Endodermal cell (in vitro differentiated cells): Measurements from ENCODE around the gene MTLN. TPM values are rescaled to one million over a fixed set of nuclear protein-coding genes. Genes with fewer than 3 reads are reported as not detected.
A peak's percentile ranks its signal among the peaks of the same experiment; 100 is the strongest.
"Not testable (repeated sequence)": the region's sequence is repeated elsewhere in the genome, so short reads cannot be mapped to it uniquely, and the experiment has no call there.

Source experiments
- DNase-seq: peaks from one replicate; pipeline ENCODE4 v3.0.0-alpha.2; 2017
- H3K27ac ChIP-seq: 2 replicates; pipeline ENCODE4 v1.5.1; 2013; ENCODE audit warnings: mild to moderate bottlenecking, low read depth, low read length, moderate library complexity
- H3K27me3 ChIP-seq: 2 replicates; pipeline ENCODE4 v1.6.1; 2013; ENCODE audit warnings: mild to moderate bottlenecking, low read length, moderate library complexity; ENCODE audit not compliant: insufficient read depth, control insufficient read depth, poor library complexity, severe bottlenecking
- H3K36me3 ChIP-seq: 2 replicates; pipeline ENCODE4 v1.7.0; 2013; ENCODE audit warnings: mild to moderate bottlenecking, low read length, moderate library complexity; ENCODE audit not compliant: control insufficient read depth, insufficient read depth
- H3K4me1 ChIP-seq: one replicate; pipeline ENCODE4 v1.7.0; 2013; ENCODE audit warnings: low read length; ENCODE audit not compliant: control insufficient read depth, insufficient read depth
- H3K4me3 ChIP-seq: 2 replicates; pipeline ENCODE4 v1.5.1; 2013; ENCODE audit warnings: mild to moderate bottlenecking, low read length, moderate library complexity
- H3K9ac ChIP-seq: 2 replicates; pipeline ENCODE4 v1.6.1; 2013; ENCODE audit warnings: mild to moderate bottlenecking, low read length, moderate library complexity; ENCODE audit not compliant: poor library complexity, severe bottlenecking; ENCODE audit errors: extremely low read depth
- H3K9me3 ChIP-seq: 2 replicates; pipeline ENCODE4 v1.6.1; 2013; ENCODE audit warnings: mild to moderate bottlenecking, low read length, moderate library complexity; ENCODE audit not compliant: control insufficient read depth
- H3K27ac Mint-ChIP-seq: 2 replicates; pipeline ENCODE4 v1.8.0; 2020; ENCODE audit warnings: mixed read lengths
- H3K27me3 Mint-ChIP-seq: 2 replicates; pipeline ENCODE4 v1.8.0; 2021; ENCODE audit warnings: mild to moderate bottlenecking, mixed read lengths; ENCODE audit not compliant: insufficient read depth
- H3K36me3 Mint-ChIP-seq: 2 replicates; pipeline ENCODE4 v1.8.0; 2020; ENCODE audit warnings: low read depth, mixed read lengths
- H3K4me1 Mint-ChIP-seq: 2 replicates; pipeline ENCODE4 v1.8.0; 2020; ENCODE audit warnings: mixed read lengths
- H3K4me3 Mint-ChIP-seq: 2 replicates; pipeline ENCODE4 v1.8.0; 2020; ENCODE audit warnings: mild to moderate bottlenecking, moderate library complexity, mixed read lengths
- H3K9me3 Mint-ChIP-seq: 2 replicates; pipeline ENCODE4 v1.8.0; 2020; ENCODE audit warnings: mild to moderate bottlenecking, mixed read lengths
- CTCF ChIP-seq: fragments of 200-600 bp; sonication (generic); conservative IDR thresholded peaks from 2 replicates; pipeline ENCODE4 v1.5.0; 2021; ENCODE audit warnings: antibody characterized with exemption, mild to moderate bottlenecking
- WGBS, 2 experiments: methylation state at CpG; one replicate each; pipeline versions ENCODE4 v1.1.5 to v1.1.7; 2013; ENCODE audit warnings: missing lambda C conversion rate in 2 of 2, mixed read lengths in 1 of 2; ENCODE audit not compliant: insufficient coverage in 1 of 2, insufficient read length in 1 of 2; 5-methylcytosine and 5-hydroxymethylcytosine counted together
- long read RNA-seq, 4 experiments: library from polyadenylated mRNA in 2 of 4; library from RNA in 1 of 4; library from capped mRNA in 1 of 4; stranded (forward) in 3 of 4; unstranded in 1 of 4; transcript quantifications; one replicate each; pipeline ENCODE4 v2.0.0, GENCODE V29; 2020 to 2021; ENCODE audit warnings: inconsistent platforms in 1 of 4
- polyA plus RNA-seq, 2 experiments: library from polyadenylated mRNA; stranded (reverse); fragments of 50-300 nt; gene quantifications; one replicate each; pipeline ENCODE4 v1.2.3, GENCODE V29; 2013
- total RNA-seq, 2 donors: library from RNA; stranded (reverse); fragmentation: NEBNext Ultra II Directional in 1 of 2; extraction: Animal tissue kit (Norgen Biotek cat#: 25700) in 1 of 2; gene quantifications; 2 replicates in 1 of 2; 3 replicates in 1 of 2; pipeline ENCODE4 v1.2.1, GENCODE V29; 2021

The MTLN gene
- 10 to 100 TPM; 11.5 to 35.5 TPM for total RNA-seq
- 19.4 TPM for polyA plus RNA-seq (2013, experiment 1 of 2)
- polyA plus RNA-seq (2013, experiment 2 of 2), result 20.5 TPM
- long read RNA-seq, experiment 1, transcript MTLN-203 (2 exons, 441 nt), result major isoform, 12 of 12 reads
- long read RNA-seq, experiment 1, partial matches to known transcripts, result 0 of 12 reads
- long read RNA-seq, experiment 1, other reads (novel, unspliced or antisense), result 0 of 12 reads
- long read RNA-seq, experiment 2, transcript MTLN-203 (2 exons, 441 nt), result major isoform, 21 of 22 reads
- long read RNA-seq, experiment 2, partial matches to known transcripts, result 0 of 22 reads
- long read RNA-seq, experiment 2, other reads (novel, unspliced or antisense), result 1 of 22 reads
- long read RNA-seq, experiment 3, partial matches to known transcripts, result 0 of 4 reads
- long read RNA-seq, experiment 3, other reads (novel, unspliced or antisense), result 0 of 4 reads
- long read RNA-seq, experiment 4, partial matches to known transcripts, result 0 of 3 reads
- long read RNA-seq, experiment 4, other reads (novel, unspliced or antisense), result 3 of 3 reads

GRCh38 chr2:110211938-110212858 is at the start of gene MTLN:
Gene MTLN, minus strand, starts transcription at chr2:110212547. Its CDS starts 22 bp downstream, at chr2:110212525.
- peak within 1 kb of the TSS; percentile 56 for H3K9ac ChIP-seq
- H3K27ac ChIP-seq, result no peak within 1 kb of the TSS
- Mint-ChIP-seq H3K9me3 (peaks cover 37% of the 10 kb centered on the region), H3K36me3 (peaks cover 3% of the 10 kb centered on the region), H3K27ac (peak within 1 kb of the TSS; percentile 70), H3K4me1 (no peaks in the 10 kb centered on the region), H3K27me3 (peaks cover 9% of the 10 kb centered on the region), H3K4me3 (peak within 1 kb of the TSS; percentile 70)
- peaks cover 31% of the 10 kb centered on the region for H3K9me3 ChIP-seq
- H3K4me3 ChIP-seq, result peak within 1 kb of the TSS; percentile 88
- no peaks in the 10 kb centered on the region for H3K27me3 ChIP-seq
- peaks cover 18% of the 10 kb centered on the region for H3K36me3 ChIP-seq
- TF ChIP-seq CTCF, result no peak
- WGBS, 2 experiments, result 1 to 3% methylated on average over 16 to 53 of the region's 54 CpGs
- H3K4me1 ChIP-seq, result no peaks in the 10 kb centered on the region
- peak; percentile 90 for DNase-seq

DNA sequence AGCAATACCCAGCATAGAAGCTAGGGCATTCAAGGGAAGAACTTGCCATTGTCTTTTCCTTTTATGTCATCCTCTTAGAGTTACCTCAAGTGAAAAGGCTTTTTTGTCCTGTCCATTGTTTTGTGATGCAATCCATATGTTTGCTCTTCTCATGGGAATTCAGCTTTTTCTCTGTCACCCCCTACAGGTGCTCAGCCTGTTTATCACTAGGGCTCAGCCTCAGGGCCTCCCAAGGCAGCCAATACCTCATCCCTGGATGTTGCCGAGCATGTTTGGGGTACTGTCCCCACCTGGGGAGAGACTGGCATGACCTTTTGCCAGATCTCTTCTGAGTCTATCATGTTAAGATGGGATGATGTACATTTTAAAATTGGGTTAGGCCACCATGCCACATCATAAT is 49.6 kb upstream of the MTLN start:
- H3K36me3 ChIP-seq, H3K27ac ChIP-seq, H3K9ac ChIP-seq, H3K9me3 Mint-ChIP-seq, H3K27me3 ChIP-seq, H3K4me3 ChIP-seq, H3K27ac Mint-ChIP-seq, H3K4me3 Mint-ChIP-seq, H3K4me1 ChIP-seq, DNase-seq, H3K9me3 ChIP-seq, H3K27me3 Mint-ChIP-seq, H3K36me3 Mint-ChIP-seq, H3K4me1 Mint-ChIP-seq: not testable (repeated sequence)
- WGBS, 2 experiments, result no CpG with 5 or more reads among the region's 1 CpG

DNA sequence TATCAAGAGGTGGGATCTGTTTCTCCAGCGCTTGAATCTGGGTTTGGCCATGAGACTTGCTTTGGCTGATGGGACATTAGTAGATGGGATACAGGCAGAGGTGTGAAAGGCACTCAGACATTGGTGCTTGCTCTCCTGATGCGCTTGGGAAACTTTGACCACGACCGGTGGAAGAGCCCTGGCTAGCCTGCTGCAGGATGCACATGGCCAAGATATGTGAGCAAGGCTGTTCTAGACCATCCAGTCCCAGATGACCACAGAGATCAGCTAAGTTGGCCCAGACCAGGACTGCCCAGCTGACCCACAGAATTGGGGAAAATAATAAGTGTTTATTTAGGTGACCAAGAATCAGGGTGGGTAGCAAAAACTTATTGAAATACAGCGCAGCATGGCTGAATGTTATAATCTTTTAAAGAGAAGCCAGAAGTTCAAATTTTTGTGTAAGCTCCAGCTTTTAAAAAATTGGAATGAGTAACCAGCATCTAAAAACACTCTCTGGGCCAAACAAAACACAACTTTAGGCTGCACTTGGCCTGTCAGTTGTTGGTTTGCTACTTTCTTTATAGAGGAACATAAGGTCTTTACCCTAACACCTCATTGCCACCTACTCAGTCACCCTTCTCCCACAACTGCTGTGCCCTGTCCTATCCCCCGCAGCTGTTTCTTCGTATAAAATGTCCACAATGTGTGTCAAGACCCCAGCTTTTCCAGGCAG is 35.9 kb upstream of the MTLN start:
- not testable (repeated sequence) for H3K9me3 Mint-ChIP-seq, H3K4me1 ChIP-seq, H3K4me3 ChIP-seq, H3K36me3 ChIP-seq, H3K4me1 Mint-ChIP-seq, H3K27me3 ChIP-seq, DNase-seq, H3K27me3 Mint-ChIP-seq, H3K9ac ChIP-seq, H3K27ac ChIP-seq, H3K27ac Mint-ChIP-seq, H3K36me3 Mint-ChIP-seq, H3K9me3 ChIP-seq, H3K4me3 Mint-ChIP-seq
- WGBS, 2 experiments, result 100% methylated on average over 4 of the region's 7 CpGs; no CpG with 5 or more reads in 1 of the 2 experiments

GRCh38 chr2:110245488-110246435 is 33.4 kb upstream of the MTLN start:
- H3K4me3 ChIP-seq, H3K27me3 ChIP-seq, H3K4me1 Mint-ChIP-seq, H3K27me3 Mint-ChIP-seq, H3K4me3 Mint-ChIP-seq, H3K27ac Mint-ChIP-seq, H3K27ac ChIP-seq, H3K9me3 ChIP-seq, H3K9me3 Mint-ChIP-seq, H3K36me3 Mint-ChIP-seq, H3K9ac ChIP-seq, H3K4me1 ChIP-seq, DNase-seq, H3K36me3 ChIP-seq: not testable (repeated sequence)
- no CpG with 5 or more reads among the region's 89 CpGs for WGBS, 2 experiments

DNA sequence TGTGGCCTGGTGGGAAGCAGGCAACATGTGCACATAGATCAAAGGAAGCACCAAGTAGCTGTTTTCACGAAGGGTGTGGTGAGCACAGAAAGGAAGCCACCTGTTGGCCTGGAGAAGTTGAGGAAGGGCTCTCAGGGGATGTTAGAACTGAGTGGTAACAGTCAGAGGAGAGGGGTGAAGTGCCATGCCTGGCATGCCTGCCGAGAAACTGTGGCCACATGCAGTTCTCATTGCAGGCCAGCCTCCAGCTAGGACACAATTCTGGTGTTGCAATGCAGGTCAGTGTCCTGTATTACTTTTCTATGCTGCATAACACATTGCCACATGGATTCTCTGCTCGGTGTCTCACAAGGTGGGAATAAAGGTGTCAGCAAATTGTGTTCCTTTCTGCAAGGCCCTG is 30.9 kb upstream of the MTLN start:
- H3K4me3 Mint-ChIP-seq, H3K9ac ChIP-seq, H3K4me3 ChIP-seq, H3K27ac Mint-ChIP-seq, H3K27me3 Mint-ChIP-seq, DNase-seq, H3K9me3 Mint-ChIP-seq, H3K36me3 ChIP-seq, H3K4me1 ChIP-seq, H3K27ac ChIP-seq, H3K4me1 Mint-ChIP-seq, H3K27me3 ChIP-seq, H3K9me3 ChIP-seq, H3K36me3 Mint-ChIP-seq: not testable (repeated sequence)
- no CpG with 5 or more reads among the region's 3 CpGs for WGBS, 2 experiments
